Thoracic aorta (tissue), 2 donors: ENCODE data around the gene MRPL55. TPM values are rescaled to one million over a fixed set of nuclear protein-coding genes. Genes with fewer than 3 reads are reported as not detected.

Source experiments
- ATAC-seq: fragments of 150-250 bp; one replicate; pipeline ENCODE4 v1.8.0; 2017; ENCODE audit warnings: low read depth; ENCODE audit not compliant: insufficient number of reproducible peaks, low FRiP score
- DNase-seq: peaks from one replicate; pipeline ENCODE4 v3.0.0-alpha.2; 2020; ENCODE audit warnings: low spot score
- H3K27ac ChIP-seq, 2 donors: fragments of 200-600 bp; sonication (generic); 1 replicate in 1 of 2; 2 replicates in 1 of 2; pipeline ENCODE4 v1.5.1; 2016; ENCODE audit warnings: mild to moderate bottlenecking in 2 of 2, moderate library complexity in 2 of 2
- H3K27me3 ChIP-seq: fragments of 200-600 bp; sonication (generic); replicated peaks from 2 replicates; pipeline ENCODE4 v1.6.0; 2016; ENCODE audit warnings: mild to moderate bottlenecking; ENCODE audit not compliant: insufficient read depth
- H3K36me3 ChIP-seq: fragments of 200-600 bp; sonication (generic); one replicate; pipeline ENCODE4 v1.5.1; 2016
- H3K4me1 ChIP-seq, 2 donors: fragments of 200-600 bp; sonication (generic); 1 replicate in 1 of 2; 2 replicates in 1 of 2; pipeline versions ENCODE4 v1.5.1 to v1.6.0; 2016; ENCODE audit warnings: low read depth in 2 of 2, mild to moderate bottlenecking in 1 of 2; ENCODE audit not compliant: control insufficient read depth in 1 of 2
- H3K4me3 ChIP-seq: fragments of 200-600 bp; sonication (generic); 2 replicates; pipeline ENCODE4 v1.5.1; 2016; ENCODE audit warnings: mild to moderate bottlenecking
- H3K9me3 ChIP-seq: fragments of 200-600 bp; sonication (generic); 2 replicates; pipeline ENCODE4 v1.5.1; 2016
- total RNA-seq, 2 donors: library from RNA; depleted of rRNA; stranded (reverse); fragments of >200 nt; gene quantifications; one replicate each; pipeline versions ENCODE4 v1.1.0 to v1.2.3, GENCODE V29; 2016
- TF ChIP-seq, protein P1 (sequence below): fragments of 200-600 bp; sonication (generic); IDR thresholded peaks from one replicate; pipeline ENCODE4 v1.5.1; 2019; ENCODE audit warnings: antibody characterized with exemption

The MRPL55 gene
- total RNA-seq, 2 donors from 2014 or later = 32.4 to 79.3 TPM

DNA sequence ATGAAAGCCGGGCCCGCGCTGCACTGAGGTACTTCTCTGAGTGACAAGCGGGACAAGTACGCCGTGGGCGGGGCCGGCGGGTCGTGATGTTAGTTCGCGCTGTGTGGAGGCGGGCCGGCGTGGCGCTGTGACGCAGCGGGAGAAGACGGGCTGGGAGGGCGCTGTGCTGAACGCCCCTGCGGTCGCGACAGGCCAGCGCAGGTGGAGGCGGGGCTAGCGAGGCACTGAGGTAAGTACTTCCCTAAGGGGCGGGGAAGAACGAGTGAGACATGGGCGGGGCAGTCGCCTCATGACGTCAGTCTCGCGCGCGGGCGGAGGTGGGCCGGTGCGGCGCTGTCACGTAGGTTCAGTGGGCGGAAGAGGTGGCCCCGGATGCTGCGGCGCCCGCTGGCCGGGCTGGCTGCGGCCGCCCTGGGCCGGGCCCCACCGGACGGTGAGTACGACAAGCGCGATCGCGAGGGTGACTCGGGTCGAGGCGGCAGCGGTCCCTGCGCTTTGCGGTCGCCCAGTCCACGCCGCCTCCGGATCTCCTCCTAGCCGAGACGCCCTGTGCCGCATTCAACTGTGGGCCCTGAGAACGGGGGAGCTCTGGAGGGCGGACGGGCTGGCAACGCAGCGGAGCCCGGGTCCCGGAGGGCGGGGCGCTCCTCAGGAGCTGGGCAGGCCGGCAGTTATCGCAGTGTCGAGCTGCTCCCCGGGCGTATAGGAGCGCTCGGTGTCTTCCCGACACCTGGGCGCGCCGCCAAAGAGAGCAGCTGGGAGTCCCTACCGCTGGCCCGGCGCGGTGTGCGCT, 31.0 kb upstream of the MRPL55 start, which contains the start of gene GUK1:
TSS of gene GUK1 (plus strand) at position 349 of the 793 bp plus-strand sequence. CDS start at position 373, 24 bp downstream.
- Histone ChIP-seq H3K27ac (peak within 1 kb of the TSS; percentile 92 to 96), H3K36me3 (no peaks in the 10 kb centered on the region), H3K9me3 (no peaks in the 10 kb centered on the region), H3K27me3 (no peaks in the 10 kb centered on the region), H3K4me3 (peak within 1 kb of the TSS; percentile 97), H3K4me1 (peaks cover 37 to 42% of the 10 kb centered on the region in 2 donors)
- TF ChIP-seq, protein P1, sequence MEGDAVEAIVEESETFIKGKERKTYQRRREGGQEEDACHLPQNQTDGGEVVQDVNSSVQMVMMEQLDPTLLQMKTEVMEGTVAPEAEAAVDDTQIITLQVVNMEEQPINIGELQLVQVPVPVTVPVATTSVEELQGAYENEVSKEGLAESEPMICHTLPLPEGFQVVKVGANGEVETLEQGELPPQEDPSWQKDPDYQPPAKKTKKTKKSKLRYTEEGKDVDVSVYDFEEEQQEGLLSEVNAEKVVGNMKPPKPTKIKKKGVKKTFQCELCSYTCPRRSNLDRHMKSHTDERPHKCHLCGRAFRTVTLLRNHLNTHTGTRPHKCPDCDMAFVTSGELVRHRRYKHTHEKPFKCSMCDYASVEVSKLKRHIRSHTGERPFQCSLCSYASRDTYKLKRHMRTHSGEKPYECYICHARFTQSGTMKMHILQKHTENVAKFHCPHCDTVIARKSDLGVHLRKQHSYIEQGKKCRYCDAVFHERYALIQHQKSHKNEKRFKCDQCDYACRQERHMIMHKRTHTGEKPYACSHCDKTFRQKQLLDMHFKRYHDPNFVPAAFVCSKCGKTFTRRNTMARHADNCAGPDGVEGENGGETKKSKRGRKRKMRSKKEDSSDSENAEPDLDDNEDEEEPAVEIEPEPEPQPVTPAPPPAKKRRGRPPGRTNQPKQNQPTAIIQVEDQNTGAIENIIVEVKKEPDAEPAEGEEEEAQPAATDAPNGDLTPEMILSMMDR = peak; percentile 25
- peak; percentile 100 for DNase-seq
- ATAC-seq = peak; percentile 97

DNA sequence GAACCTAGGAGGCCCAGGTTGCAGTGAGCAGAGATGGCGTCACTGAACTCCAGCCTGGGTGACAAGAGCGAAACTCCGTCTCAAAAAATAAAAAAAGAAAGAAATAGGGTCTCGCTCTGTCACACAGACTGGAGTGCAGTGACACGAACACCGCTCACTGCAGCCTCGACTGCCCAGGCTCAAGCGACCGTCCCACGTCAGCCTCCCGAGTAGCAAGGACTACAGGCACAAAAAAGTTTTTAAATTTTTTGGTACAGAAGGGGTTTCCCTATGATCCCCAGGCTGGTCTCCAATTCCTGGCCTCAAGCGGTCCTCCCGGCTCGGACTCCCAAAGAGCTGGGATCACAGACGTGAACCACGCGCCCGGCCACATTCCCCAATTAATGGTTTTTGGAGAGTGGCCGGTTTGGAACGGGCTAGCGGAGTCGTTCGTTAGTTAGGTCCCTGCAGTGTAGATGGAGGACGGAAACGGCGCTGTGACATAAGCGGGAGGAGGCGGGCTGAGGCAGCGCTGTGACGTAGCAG, 30.4 kb upstream of the MRPL55 start:
- Histone ChIP-seq H3K27ac (peak overlapping the region; percentile 92 to 96), H3K27me3 (no peaks in the 10 kb centered on the region), H3K4me3 (peak overlapping the region; percentile 97), H3K9me3 (no peaks in the 10 kb centered on the region), H3K4me1 (peaks cover 33 to 39% of the 10 kb centered on the region in 2 donors), H3K36me3 (no peaks in the 10 kb centered on the region)
- no peak for ATAC-seq
- no peak for DNase-seq
- TF ChIP-seq, protein P1 = no peak

DNA sequence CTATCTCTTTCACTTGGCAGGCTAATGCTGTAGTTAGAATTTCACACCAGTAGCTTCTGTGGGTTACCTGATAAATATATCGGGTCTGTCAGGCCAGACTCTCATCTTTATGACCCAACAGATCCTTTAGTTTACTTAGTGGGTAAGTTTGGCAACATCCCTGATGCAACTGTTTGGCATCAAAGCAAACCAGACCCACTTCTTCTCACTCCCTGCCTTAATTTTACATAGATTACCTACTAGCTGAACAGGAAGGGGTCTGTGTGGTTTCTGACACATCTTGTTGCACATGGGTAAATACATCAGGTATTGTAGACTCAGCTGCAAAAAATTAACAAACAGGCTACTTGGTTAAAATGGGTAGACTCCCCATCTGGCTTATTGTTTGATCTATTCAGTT, 27.8 kb upstream of the MRPL55 start:
- ATAC-seq (no peak), DNase-seq (no peak)
- H3K4me3 ChIP-seq = no peak overlapping the region
- H3K9me3 ChIP-seq = no peaks in the 10 kb centered on the region
- peaks cover 9 to 13% of the 10 kb centered on the region in 2 donors for H3K4me1 ChIP-seq
- no peaks in the 10 kb centered on the region for H3K36me3 ChIP-seq
- no peaks in the 10 kb centered on the region for H3K27me3 ChIP-seq
- no peak overlapping the region for H3K27ac ChIP-seq
- TF ChIP-seq, protein P1 = no peak

DNA sequence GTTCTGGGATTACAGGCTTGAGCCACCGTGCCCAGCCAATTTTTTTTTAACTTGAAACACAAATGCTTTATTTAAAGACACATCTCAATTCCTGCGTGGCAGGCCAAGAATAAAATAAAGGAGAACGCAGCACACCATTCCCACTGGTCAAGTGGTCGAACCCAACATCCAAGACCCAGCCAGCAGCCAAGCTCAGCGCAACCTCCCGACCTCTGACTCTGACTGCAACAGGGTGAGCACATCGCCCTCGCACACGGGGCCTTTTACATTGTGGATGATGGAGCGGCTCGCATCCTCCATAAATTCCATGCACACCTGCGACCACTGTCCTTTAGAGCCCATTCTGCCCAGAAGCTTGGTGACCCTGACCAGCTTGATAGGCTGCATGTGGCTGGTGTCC, 25.5 kb upstream of the MRPL55 start:
- Histone ChIP-seq H3K4me3 (no peak overlapping the region), H3K4me1 (no peaks in the 10 kb centered on the region), H3K27ac (no peak overlapping the region), H3K36me3 (no peaks in the 10 kb centered on the region), H3K27me3 (no peaks in the 10 kb centered on the region), H3K9me3 (no peaks in the 10 kb centered on the region)
- no peak for DNase-seq
- ATAC-seq = no peak
- TF ChIP-seq, protein P1 = no peak

DNA sequence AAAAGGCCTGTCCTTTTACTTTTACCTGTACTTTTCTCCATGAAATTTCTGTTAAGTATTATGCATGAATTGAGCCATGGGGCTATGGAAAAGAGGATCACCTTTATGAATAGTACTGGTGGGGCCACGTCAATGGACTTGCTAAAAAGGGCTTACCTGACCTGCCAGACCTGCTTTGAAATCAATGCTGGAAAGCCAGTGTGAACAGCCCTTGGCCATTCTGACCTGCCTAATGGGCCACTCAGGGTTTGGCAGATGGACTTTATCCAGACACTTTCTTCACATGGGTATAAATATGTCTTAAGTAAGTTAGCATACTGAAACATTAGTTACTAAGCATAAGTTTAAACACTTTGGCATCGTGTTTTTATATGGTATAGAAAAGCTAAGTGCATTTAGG, 22.7 kb upstream of the MRPL55 start:
- no peak for DNase-seq
- H3K27me3 ChIP-seq = no peaks in the 10 kb centered on the region
- ATAC-seq = no peak
- H3K9me3 ChIP-seq = no peaks in the 10 kb centered on the region
- TF ChIP-seq, protein P1 = no peak
- H3K4me1 ChIP-seq = no peaks in the 10 kb centered on the region
- H3K36me3 ChIP-seq = no peaks in the 10 kb centered on the region
- no peak overlapping the region for H3K4me3 ChIP-seq
- no peak overlapping the region for H3K27ac ChIP-seq
